Tibial nerve (tissue), 4 donors: ENCODE data around the gene UGT1A8. TPM values are rescaled to one million over a fixed set of nuclear protein-coding genes. Genes with fewer than 3 reads are reported as not detected.

Experiments
- DNase-seq, 2 donors: peaks; one replicate each; pipeline ENCODE4 v3.0.0-alpha.2; 2019; ENCODE audit warnings: low spot score in 2 of 2
- H3K27ac ChIP-seq, 4 donors: fragments of 200-600 bp; sonication (generic) in 3 of 4; one replicate each; pipeline ENCODE4 v1.5.1; 2017 to 2019; ENCODE audit warnings: mild to moderate bottlenecking in 1 of 4
- H3K27me3 ChIP-seq, 2 donors: fragments of 200-600 bp; sonication (generic) in 1 of 2; one replicate each; pipeline versions ENCODE4 v1.5.1 to v1.6.0; 2017 to 2019
- H3K36me3 ChIP-seq, 3 donors: fragments of 200-600 bp; sonication (generic); one replicate each; pipeline ENCODE4 v1.5.1; 2018 to 2019
- H3K4me1 ChIP-seq, 4 donors: fragments of 200-600 bp; sonication (generic) in 3 of 4; one replicate each; pipeline ENCODE4 v1.5.1; 2017 to 2019
- H3K4me3 ChIP-seq, 4 donors: fragments of 200-600 bp; sonication (generic) in 3 of 4; one replicate each; pipeline ENCODE4 v1.5.1; 2017 to 2019; ENCODE audit warnings: mild to moderate bottlenecking in 1 of 4, moderate library complexity in 1 of 4
- H3K9me3 ChIP-seq, 4 donors: fragments of 200-600 bp; sonication (generic) in 3 of 4; one replicate each; pipeline ENCODE4 v1.5.1; 2017 to 2019
- CTCF ChIP-seq, 5 experiments: fragments of 200-600 bp in 3 of 5; fragments of 450-650 bp in 2 of 5; sonication (generic) in 3 of 5; IDR thresholded peaks; one replicate each; pipeline ENCODE4 v1.5.1; 2016 to 2019; ENCODE audit warnings: antibody characterized with exemption in 5 of 5, mild to moderate bottlenecking in 3 of 5, moderate library complexity in 2 of 5
- EP300 ChIP-seq, 2 donors: sonication (generic); formaldehyde crosslinking; IDR thresholded peaks; one replicate each; pipeline ENCODE4 v1.6.1; 2017; ENCODE audit warnings: antibody characterized with exemption in 2 of 2, mild to moderate bottlenecking in 1 of 2
- POLR2A ChIP-seq, 2 donors: fragments of 450-650 bp; IDR thresholded peaks; one replicate each; pipeline ENCODE4 v1.6.1; 2017; ENCODE audit warnings: antibody characterized with exemption in 2 of 2, mild to moderate bottlenecking in 2 of 2, moderate library complexity in 2 of 2
- WGBS, 2 donors: methylation state at CpG; one replicate each; pipeline ENCODE4 v1.1.5; 2018; 5-methylcytosine and 5-hydroxymethylcytosine counted together
- total RNA-seq, 4 donors: library from RNA; depleted of rRNA; stranded (reverse); fragments of >200 nt; gene quantifications; one replicate each; pipeline ENCODE4 v1.1.0, GENCODE V29; 2016

The UGT1A8 gene
- total RNA-seq, 4 donors from 2014 or later: not detected

DNA sequence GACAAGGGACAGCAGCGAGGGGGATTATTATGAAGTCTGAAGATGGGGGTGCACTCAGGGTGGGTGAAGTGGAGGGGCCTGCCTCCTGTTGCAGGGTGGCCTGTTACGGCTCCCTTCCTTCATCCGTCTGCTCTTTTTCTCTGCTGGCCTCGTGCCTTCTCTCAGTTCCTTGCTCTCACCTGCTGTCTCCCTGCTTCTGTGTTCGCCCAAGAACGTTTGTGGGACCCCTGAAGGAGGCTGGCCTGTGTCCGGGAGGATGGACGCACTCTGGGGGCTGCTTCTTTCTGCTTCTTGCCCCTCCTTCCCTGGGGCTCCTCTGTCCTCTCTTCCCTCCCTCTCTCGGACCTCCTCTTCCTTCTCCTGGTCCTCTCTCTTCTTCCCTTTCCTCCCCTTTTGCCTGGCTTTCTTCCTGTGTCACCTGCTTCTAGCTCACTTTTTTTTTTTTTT, 174.5 kb downstream of the UGT1A8 start:
- TF ChIP-seq EP300 (IDR thresholded peaks at IDR 0.05) (no peak), CTCF (IDR thresholded peaks at IDR 0.05) (no peak), POLR2A (IDR thresholded peaks at IDR 0.05) (no peak)
- no peak overlapping the region for H3K4me3 ChIP-seq
- no peak for DNase-seq
- 80 to 84% methylated on average over 9 of the region's 9 CpGs for WGBS, 2 donors
- H3K4me1 ChIP-seq: no peaks in the 10 kb centered on the region
- no peaks in the 10 kb centered on the region for H3K27me3 ChIP-seq
- H3K9me3 ChIP-seq: peaks cover 0 to 4% (median 0%) of the 10 kb centered on the region in 4 donors
- no peaks in the 10 kb centered on the region for H3K36me3 ChIP-seq
- H3K27ac ChIP-seq: no peak overlapping the region

- DNase-seq: no peak
- TF ChIP-seq EP300 (IDR thresholded peaks at IDR 0.05): no peak
- no peak for TF ChIP-seq POLR2A (IDR thresholded peaks at IDR 0.05)
- TF ChIP-seq CTCF (IDR thresholded peaks at IDR 0.05): no peak
- no peak overlapping the region for H3K4me3 ChIP-seq
- WGBS, 2 donors: 88 to 94% methylated on average over 7 of the region's 7 CpGs
- peaks cover 0 to 4% (median 0%) of the 10 kb centered on the region in 4 donors for H3K9me3 ChIP-seq
- H3K36me3 ChIP-seq: no peaks in the 10 kb centered on the region
- H3K27ac ChIP-seq: no peak overlapping the region
- no peaks in the 10 kb centered on the region for H3K27me3 ChIP-seq
- H3K4me1 ChIP-seq: no peaks in the 10 kb centered on the region
These were observed 175.3 kb downstream of the UGT1A8 start for GRCh38 chr2:233792720-233793119.

DNA sequence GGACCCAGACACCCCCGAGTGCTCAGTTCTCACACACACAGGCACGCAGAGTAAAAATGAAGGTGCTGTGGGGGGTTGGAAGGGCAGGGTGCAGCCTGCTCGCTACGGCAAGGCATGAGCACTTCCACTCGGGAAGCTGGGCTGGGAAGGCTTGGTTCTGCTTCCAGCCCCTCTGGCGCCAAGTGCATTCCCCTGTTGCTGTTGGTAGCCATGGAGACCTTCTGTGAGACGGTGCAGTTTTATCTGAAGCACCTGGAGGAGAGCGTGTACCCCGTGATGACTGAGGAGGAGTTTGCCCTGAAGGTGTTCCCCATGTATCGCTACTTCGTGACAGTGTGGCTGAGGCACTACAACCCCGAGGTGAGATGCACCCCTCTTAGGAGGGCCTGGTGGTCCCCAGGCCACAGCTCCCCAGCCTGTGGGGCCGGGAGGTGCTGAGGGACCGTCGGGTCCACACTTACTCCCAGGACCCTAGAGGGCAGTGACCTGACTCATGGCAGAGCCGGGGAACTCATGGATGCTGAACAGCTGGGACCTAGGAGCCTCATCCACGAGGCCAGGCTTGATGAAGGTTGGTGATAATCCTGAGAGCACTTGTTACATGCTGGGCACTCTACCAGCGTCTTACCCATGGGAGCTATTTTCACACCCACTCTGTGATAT, 176.2 kb downstream of the UGT1A8 start:
- no peak for TF ChIP-seq POLR2A (IDR thresholded peaks at IDR 0.05)
- TF ChIP-seq EP300 (IDR thresholded peaks at IDR 0.05): no peak
- TF ChIP-seq CTCF (IDR thresholded peaks at IDR 0.05): no peak
- 69 to 83% methylated on average over 13 to 17 of the region's 18 CpGs for WGBS, 2 donors
- Histone ChIP-seq H3K36me3 (no peaks in the 10 kb centered on the region), H3K27me3 (no peaks in the 10 kb centered on the region), H3K27ac (no peak overlapping the region), H3K4me3 (no peak overlapping the region), H3K4me1 (no peaks in the 10 kb centered on the region), H3K9me3 (peaks cover 0 to 4% (median 0%) of the 10 kb centered on the region in 4 donors)
- no peak for DNase-seq

GRCh38 chr2:233794128-233794658, 176.8 kb downstream of the UGT1A8 start:
- 69 to 78% methylated on average over 17 of the region's 17 CpGs for WGBS, 2 donors
- TF ChIP-seq EP300 (IDR thresholded peaks at IDR 0.05) (no peak), CTCF (IDR thresholded peaks at IDR 0.05) (no peak), POLR2A (IDR thresholded peaks at IDR 0.05) (no peak)
- H3K27ac ChIP-seq: no peak overlapping the region
- H3K36me3 ChIP-seq: no peaks in the 10 kb centered on the region
- H3K4me1 ChIP-seq: no peaks in the 10 kb centered on the region
- no peaks in the 10 kb centered on the region for H3K27me3 ChIP-seq
- DNase-seq: no peak
- H3K9me3 ChIP-seq: peaks cover 0 to 4% (median 0%) of the 10 kb centered on the region in 4 donors
- no peak overlapping the region for H3K4me3 ChIP-seq

DNA sequence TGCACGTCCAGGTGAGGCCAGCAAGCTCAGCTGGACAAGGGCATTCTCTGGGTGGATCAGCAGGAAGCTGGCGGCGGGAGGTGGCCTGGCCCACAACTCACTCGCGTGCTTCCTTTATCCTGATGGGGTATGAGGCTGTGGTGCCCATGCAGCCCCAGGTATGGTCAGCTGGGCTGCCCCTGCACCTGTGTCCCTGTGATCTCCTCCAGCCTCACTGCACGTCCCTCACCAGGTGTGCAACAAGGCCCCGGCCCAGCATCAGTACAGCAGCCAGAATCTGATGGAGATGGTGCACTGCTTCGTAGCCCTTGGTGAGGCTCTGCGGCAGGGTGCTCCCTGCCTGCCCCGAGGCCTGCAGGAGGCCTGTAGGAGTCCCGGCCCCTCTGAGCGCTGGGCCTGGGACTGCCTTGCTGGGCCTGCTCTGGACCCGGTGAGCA, 178.3 kb downstream of the UGT1A8 start:
- 94% methylated on average over 6 to 8 of the region's 13 CpGs for WGBS, 2 donors
- no peak overlapping the region for H3K4me3 ChIP-seq
- no peaks in the 10 kb centered on the region for H3K9me3 ChIP-seq
- no peaks in the 10 kb centered on the region for H3K36me3 ChIP-seq
- DNase-seq: no peak
- no peaks in the 10 kb centered on the region for H3K27me3 ChIP-seq
- TF ChIP-seq CTCF (IDR thresholded peaks at IDR 0.05) (no peak), EP300 (IDR thresholded peaks at IDR 0.05) (no peak), POLR2A (IDR thresholded peaks at IDR 0.05) (no peak)
- no peaks in the 10 kb centered on the region for H3K4me1 ChIP-seq
- H3K27ac ChIP-seq: no peak overlapping the region
